Fibroblast of lung (primary cell): ENCODE measurements around the gene CHST8. TPM values are rescaled to one million over a fixed set of nuclear protein-coding genes. Genes with fewer than 3 reads are reported as not detected.

Experiments used
- DNase-seq, 2 donors: peaks; one replicate each; pipeline versions ENCODE4 v3.0.0 to v3.0.0-alpha.2; 2010; ENCODE audit warnings: low read depth in 2 of 2
- H2AFZ ChIP-seq: 2 replicates; pipeline ENCODE4 v1.5.1; 2012; ENCODE audit warnings: low read length, control low read depth, inconsistent platforms
- H3K27ac ChIP-seq: 2 replicates; pipeline ENCODE4 v1.5.1; 2011; ENCODE audit warnings: low read length, control low read depth; ENCODE audit not compliant: insufficient read depth
- H3K27me3 ChIP-seq: 2 replicates; pipeline ENCODE4 v1.5.1; 2011; ENCODE audit warnings: mild to moderate bottlenecking, low read length; ENCODE audit not compliant: control insufficient read depth, insufficient read depth
- H3K36me3 ChIP-seq: 2 replicates; pipeline ENCODE4 v1.5.1; 2011; ENCODE audit warnings: low read length; ENCODE audit not compliant: control insufficient read depth, insufficient read depth
- H3K4me1 ChIP-seq: 2 replicates; pipeline ENCODE4 v1.5.1; 2011; ENCODE audit warnings: low read length; ENCODE audit not compliant: control insufficient read depth, insufficient read depth; ENCODE audit errors: extremely low read depth
- H3K4me2 ChIP-seq: 2 replicates; pipeline ENCODE4 v1.5.1; 2011; ENCODE audit warnings: low read length, control low read depth; ENCODE audit not compliant: insufficient read depth; ENCODE audit errors: extremely low read depth
- H3K4me3 ChIP-seq, 4 experiments: fragments of 200-600 bp in 1 of 4; sonication (generic) in 1 of 4; replicated peaks in 1 of 4; 2 replicates each; pipeline ENCODE4 v1.5.1; 2011 to 2016; ENCODE audit warnings: low read length in 4 of 4, low read depth in 3 of 4, mild to moderate bottlenecking in 3 of 4, control low read depth in 2 of 4, inconsistent platforms in 1 of 4, mixed read lengths in 1 of 4; ENCODE audit not compliant: insufficient read depth in 1 of 4; ENCODE audit errors: control extremely low read depth in 1 of 4
- H3K79me2 ChIP-seq: 2 replicates; pipeline ENCODE4 v1.5.1; 2012; ENCODE audit warnings: mild to moderate bottlenecking, low read length, inconsistent platforms; ENCODE audit not compliant: control insufficient read depth, insufficient read depth
- H3K9ac ChIP-seq: 2 replicates; pipeline ENCODE4 v1.5.1; 2011; ENCODE audit warnings: mild to moderate bottlenecking, low read length, control low read depth; ENCODE audit not compliant: insufficient read depth
- H3K9me3 ChIP-seq: 2 replicates; pipeline ENCODE4 v1.5.1; 2012; ENCODE audit warnings: low read depth, low read length; ENCODE audit not compliant: control insufficient read depth, insufficient read depth
- H4K20me1 ChIP-seq: 2 replicates; pipeline ENCODE4 v1.5.1; 2011; ENCODE audit warnings: low read length; ENCODE audit not compliant: control insufficient read depth, insufficient read depth; ENCODE audit errors: extremely low read depth
- EZH2 ChIP-seq: IDR thresholded peaks from 2 replicates; pipeline ENCODE4 v1.5.1; 2012; ENCODE audit warnings: low read length, control low read depth, mild to moderate bottlenecking; ENCODE audit errors: missing control alignments
- polyA plus RNA-seq, 2 donors: library from polyadenylated mRNA; depleted of rRNA in 1 of 2; stranded (reverse) in 1 of 2; unstranded in 1 of 2; fragments of >200 nt; gene quantifications; 2 replicates each; pipeline ENCODE4 v1.2.1, GENCODE V29; 2011 to 2012; ENCODE audit warnings: missing spikeins in 1 of 2
- total RNA-seq: library from RNA; depleted of rRNA; stranded (reverse); fragments of >200 nt; gene quantifications from 2 replicates; pipeline ENCODE4 v1.2.1, GENCODE V29; 2014
- TF ChIP-seq, protein P1 (sequence below), 2 donors: IDR thresholded peaks in 1 of 2; conservative IDR thresholded peaks in 1 of 2; 1 replicate in 1 of 2; 2 replicates in 1 of 2; pipeline ENCODE4 v1.5.1; 2011 to 2012; ENCODE audit warnings: low read length in 2 of 2, control low read depth in 1 of 2, inconsistent platforms in 1 of 2, low read depth in 1 of 2, mild to moderate bottlenecking in 1 of 2

CHST8 gene
- total and polyA plus RNA-seq, 2 donors (not counting 1 experiment from before 2014, with no cell fraction given) = not detected

DNA sequence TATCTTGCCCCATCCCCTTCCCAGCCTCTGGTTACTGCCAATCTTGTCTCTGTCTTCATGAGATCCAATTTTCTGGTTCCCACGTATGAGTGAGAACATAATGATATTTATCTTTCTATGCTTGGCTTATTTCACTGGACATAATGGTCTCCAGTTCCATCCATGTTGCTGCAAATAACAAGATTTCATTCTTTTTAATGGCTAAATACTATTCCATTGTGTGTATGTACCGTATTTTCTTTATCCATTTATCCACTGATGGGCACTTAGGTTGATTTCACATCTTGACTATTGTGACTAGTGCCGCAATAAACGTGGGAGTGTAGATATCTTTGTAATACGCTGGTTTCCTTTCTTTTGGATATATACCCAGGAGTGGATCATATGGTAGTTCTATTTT, 43.0 kb downstream of the CHST8 start:
- no peaks in the 10 kb centered on the region for H3K27me3 ChIP-seq
- no peak overlapping the region for H2AFZ ChIP-seq
- H3K9ac ChIP-seq = no peak overlapping the region
- H3K4me1 ChIP-seq = no peaks in the 10 kb centered on the region
- H3K4me2 ChIP-seq = no peak overlapping the region
- H3K79me2 ChIP-seq = no peaks in the 10 kb centered on the region
- no peaks in the 10 kb centered on the region for H3K36me3 ChIP-seq
- TF ChIP-seq EZH2 = no peak
- TF ChIP-seq, protein P1, sequence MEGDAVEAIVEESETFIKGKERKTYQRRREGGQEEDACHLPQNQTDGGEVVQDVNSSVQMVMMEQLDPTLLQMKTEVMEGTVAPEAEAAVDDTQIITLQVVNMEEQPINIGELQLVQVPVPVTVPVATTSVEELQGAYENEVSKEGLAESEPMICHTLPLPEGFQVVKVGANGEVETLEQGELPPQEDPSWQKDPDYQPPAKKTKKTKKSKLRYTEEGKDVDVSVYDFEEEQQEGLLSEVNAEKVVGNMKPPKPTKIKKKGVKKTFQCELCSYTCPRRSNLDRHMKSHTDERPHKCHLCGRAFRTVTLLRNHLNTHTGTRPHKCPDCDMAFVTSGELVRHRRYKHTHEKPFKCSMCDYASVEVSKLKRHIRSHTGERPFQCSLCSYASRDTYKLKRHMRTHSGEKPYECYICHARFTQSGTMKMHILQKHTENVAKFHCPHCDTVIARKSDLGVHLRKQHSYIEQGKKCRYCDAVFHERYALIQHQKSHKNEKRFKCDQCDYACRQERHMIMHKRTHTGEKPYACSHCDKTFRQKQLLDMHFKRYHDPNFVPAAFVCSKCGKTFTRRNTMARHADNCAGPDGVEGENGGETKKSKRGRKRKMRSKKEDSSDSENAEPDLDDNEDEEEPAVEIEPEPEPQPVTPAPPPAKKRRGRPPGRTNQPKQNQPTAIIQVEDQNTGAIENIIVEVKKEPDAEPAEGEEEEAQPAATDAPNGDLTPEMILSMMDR (conservative IDR thresholded peaks at IDR 0.05 in 1 of 2, IDR thresholded peaks at IDR 0.05 in 1 of 2; ENCODE audit: low read depth in 1 of 2, low read length in 2 of 2) = no peak
- H3K4me3 ChIP-seq = no peak overlapping the region
- H3K27ac ChIP-seq = no peak overlapping the region
- no peaks in the 10 kb centered on the region for H3K9me3 ChIP-seq
- no peak for DNase-seq
- H4K20me1 ChIP-seq = no peaks in the 10 kb centered on the region

DNA sequence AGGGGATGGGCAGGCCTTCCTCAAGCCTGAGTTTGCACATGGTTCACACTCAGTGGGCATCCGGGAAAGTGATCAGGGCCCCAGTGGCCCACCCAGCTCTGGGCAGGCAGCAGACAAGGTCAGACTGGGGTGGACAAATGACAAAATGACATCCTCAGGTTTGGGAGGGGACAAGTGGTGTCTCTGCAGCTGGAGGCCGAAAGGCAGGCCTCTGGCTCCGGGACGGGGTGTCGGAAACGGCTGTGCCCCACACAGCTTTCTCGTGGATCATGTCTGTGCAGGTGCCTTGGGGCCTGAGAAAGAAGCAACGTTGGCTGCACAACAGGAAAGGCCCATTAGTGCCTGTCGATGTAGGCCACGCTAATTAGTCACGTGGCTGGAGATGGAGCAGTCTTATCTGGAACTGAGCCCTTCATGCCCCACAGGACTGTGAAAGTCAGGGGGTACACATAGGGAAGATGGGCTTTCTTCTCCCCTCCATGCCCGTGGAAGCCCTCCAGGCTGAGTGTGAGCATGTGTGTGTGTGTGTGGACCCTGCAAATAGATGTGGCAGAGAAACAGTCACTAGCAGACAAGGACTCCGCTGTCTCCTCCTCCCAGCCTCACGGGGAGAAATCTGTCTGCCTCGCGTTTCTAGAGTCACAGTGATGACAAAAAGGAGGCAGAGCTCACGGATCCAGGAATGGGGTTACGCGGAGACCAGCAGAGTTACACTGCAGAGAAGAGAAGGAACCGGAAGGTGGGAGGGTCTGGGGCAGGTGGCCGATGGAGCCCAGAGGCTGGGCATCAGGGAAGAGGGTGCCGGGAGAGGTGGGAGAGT, 44.2 kb downstream of the CHST8 start:
- Histone ChIP-seq H3K4me2 (no peak overlapping the region), H3K27me3 (no peaks in the 10 kb centered on the region), H2AFZ (no peak overlapping the region), H3K36me3 (no peaks in the 10 kb centered on the region), H3K4me3 (no peak overlapping the region), H4K20me1 (no peaks in the 10 kb centered on the region), H3K4me1 (no peaks in the 10 kb centered on the region), H3K27ac (no peak overlapping the region), H3K9ac (no peak overlapping the region), H3K79me2 (no peaks in the 10 kb centered on the region), H3K9me3 (no peaks in the 10 kb centered on the region)
- no peak for TF ChIP-seq EZH2
- TF ChIP-seq, protein P1 (conservative IDR thresholded peaks at IDR 0.05 in 1 of 2, IDR thresholded peaks at IDR 0.05 in 1 of 2; ENCODE audit: low read depth in 1 of 2, low read length in 2 of 2) = no peak
- DNase-seq = no peak

DNA sequence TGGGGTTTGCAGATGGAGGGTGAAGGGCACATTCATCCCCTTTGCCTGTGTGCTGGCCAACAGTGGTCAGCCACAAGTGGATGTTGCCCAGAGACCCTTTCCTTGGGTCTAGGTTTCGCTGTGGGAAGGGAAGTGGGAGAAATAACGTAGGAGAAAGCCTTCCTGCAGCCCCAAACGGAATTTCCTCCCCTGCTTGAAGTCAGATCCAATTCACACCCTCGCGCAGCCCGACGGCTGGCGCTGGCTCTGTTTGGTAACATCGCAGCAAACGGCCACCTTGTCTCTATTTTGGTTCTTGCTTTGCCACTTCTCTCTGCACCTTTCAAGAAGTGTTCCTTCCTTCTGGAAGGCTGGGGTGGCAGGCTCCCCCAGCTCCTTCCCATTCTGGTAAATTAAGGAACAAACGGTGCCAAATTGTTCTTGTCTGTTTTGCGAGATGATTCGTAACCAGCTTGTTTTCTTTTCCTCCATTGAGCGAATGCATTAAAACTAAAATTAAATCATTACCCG, 45.4 kb downstream of the CHST8 start:
- Histone ChIP-seq H3K27ac (no peak overlapping the region), H3K36me3 (no peaks in the 10 kb centered on the region), H3K4me3 (no peak overlapping the region), H3K9ac (no peak overlapping the region), H4K20me1 (no peaks in the 10 kb centered on the region), H3K27me3 (no peaks in the 10 kb centered on the region), H3K4me1 (no peaks in the 10 kb centered on the region), H3K4me2 (no peak overlapping the region), H3K79me2 (no peaks in the 10 kb centered on the region), H3K9me3 (no peaks in the 10 kb centered on the region), H2AFZ (no peak overlapping the region)
- TF ChIP-seq, protein P1 (conservative IDR thresholded peaks at IDR 0.05 in 1 of 2, IDR thresholded peaks at IDR 0.05 in 1 of 2; ENCODE audit: low read depth in 1 of 2, low read length in 2 of 2) = no peak
- no peak for TF ChIP-seq EZH2
- DNase-seq = no peak
